Measurements from ENCODE around the gene DPEP1. TPM values are rescaled to one million over a fixed set of nuclear protein-coding genes. Genes with fewer than 3 reads are reported as not detected.

Gene DPEP1
- total RNA-seq, 1 experiment from 2014 or later: 13.6 TPM

GRCh38 chr16:89583197-89583894 lies 30.1 kb upstream of the DPEP1 start (continued):
- TF ChIP-seq PRDM15 (CRISPR knock-in tag; IDR thresholded peaks at IDR 0.05) (no peak), ESRRA (CRISPR knock-in tag; IDR thresholded peaks at IDR 0.05; ENCODE audit: borderline replicate concordance) (no peak)
- TF ChIP-seq, protein P1, sequence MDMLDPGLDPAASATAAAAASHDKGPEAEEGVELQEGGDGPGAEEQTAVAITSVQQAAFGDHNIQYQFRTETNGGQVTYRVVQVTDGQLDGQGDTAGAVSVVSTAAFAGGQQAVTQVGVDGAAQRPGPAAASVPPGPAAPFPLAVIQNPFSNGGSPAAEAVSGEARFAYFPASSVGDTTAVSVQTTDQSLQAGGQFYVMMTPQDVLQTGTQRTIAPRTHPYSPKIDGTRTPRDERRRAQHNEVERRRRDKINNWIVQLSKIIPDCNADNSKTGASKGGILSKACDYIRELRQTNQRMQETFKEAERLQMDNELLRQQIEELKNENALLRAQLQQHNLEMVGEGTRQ (CRISPR knock-in tag; IDR thresholded peaks at IDR 0.05): no peak
- TF ChIP-seq, protein P2, sequence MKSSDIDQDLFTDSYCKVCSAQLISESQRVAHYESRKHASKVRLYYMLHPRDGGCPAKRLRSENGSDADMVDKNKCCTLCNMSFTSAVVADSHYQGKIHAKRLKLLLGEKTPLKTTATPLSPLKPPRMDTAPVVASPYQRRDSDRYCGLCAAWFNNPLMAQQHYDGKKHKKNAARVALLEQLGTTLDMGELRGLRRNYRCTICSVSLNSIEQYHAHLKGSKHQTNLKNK (CRISPR knock-in tag; IDR thresholded peaks at IDR 0.05): no peak

DNA sequence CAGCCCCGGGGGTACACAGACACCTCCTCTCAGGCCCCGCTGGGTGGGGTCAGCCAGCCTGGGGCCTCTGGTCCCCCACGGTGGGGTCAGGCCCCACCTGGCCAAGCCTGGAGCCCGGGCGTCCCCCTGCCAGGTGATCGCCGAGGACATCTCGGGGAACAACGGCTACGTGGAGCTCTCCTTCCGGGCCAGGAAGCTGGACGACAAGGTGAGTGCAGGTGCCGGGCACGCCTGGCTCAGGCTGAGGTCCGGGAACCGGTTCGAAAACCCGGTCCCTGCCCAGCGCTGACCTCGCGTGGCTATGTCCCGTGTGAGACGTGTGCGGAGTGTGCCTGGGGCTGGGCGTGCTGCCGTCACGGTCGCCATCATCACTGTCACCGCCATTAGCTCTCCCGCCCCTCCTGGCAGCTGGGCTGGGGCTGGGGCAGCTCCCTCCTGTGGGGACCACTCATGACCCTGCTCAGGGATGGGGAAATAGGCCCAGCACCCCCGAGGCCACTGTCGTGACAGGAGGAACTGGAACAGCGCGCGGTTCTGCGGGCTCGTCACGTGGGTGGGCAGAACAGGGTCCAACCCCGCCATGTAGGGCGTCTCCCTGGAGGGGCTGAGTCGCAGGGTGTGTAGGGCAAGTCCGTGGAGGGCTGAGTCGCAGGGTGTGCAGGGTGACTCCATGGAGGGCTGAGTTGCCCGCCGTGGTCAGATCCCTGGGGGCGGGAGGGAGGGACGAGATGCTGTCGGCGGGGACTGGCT lies 29.4 kb upstream of the DPEP1 start:
- no peak for ATAC-seq
- no peak overlapping the region for H3K4me3 Mint-ChIP-seq
- H3K27me3 Mint-ChIP-seq (ENCODE audit: low read depth): no peaks in the 10 kb centered on the region
- H3K4me1 Mint-ChIP-seq: no peaks in the 10 kb centered on the region
- ChIA-PET POLR2A (no interaction called here), CTCF (interaction anchor here (0.9 kb wide), 1 partner anchor 18 kb away, joined by 5 read pairs; no protein-coding TSS in a partner anchor)
- no peak for DNase-seq (ENCODE audit: low spot score)
- TF ChIP-seq GRHL2 (CRISPR knock-in tag; IDR thresholded peaks at IDR 0.05; ENCODE audit: insufficient replicate concordance, severe bottlenecking): no peak
- no peak for TF ChIP-seq ZNF425 (CRISPR knock-in tag; conservative IDR thresholded peaks at IDR 0.05)
- no peaks in the 10 kb centered on the region for H3K9me3 Mint-ChIP-seq
- H3K36me3 Mint-ChIP-seq: peaks cover 13% of the 10 kb centered on the region
- no peak overlapping the region for H3K27ac Mint-ChIP-seq

- Mint-ChIP-seq H3K36me3 (peaks cover 16% of the 10 kb centered on the region), H3K4me1 (no peaks in the 10 kb centered on the region), H3K4me3 (no peak overlapping the region), H3K27ac (no peak overlapping the region), H3K9me3 (no peaks in the 10 kb centered on the region), H3K27me3 (ENCODE audit: low read depth) (no peaks in the 10 kb centered on the region)
- POLR2A ChIA-PET: no interaction called here
- ATAC-seq (no peak), DNase-seq (ENCODE audit: low spot score) (no peak)
- CTCF ChIA-PET: interaction anchor here (0.9 to 1.2 kb wide), 2 partner anchors 15 to 19 kb away, joined by 5 read pairs; no protein-coding TSS in a partner anchor
- TF ChIP-seq CREM (CRISPR knock-in tag; IDR thresholded peaks at IDR 0.05): no peak
Measured at GRCh38 chr16:89584768-89585549, 28.5 kb upstream of the DPEP1 start.

- no peaks in the 10 kb centered on the region for H3K9me3 Mint-ChIP-seq
- H3K36me3 Mint-ChIP-seq: peaks cover 16% of the 10 kb centered on the region
- no peak for DNase-seq (ENCODE audit: low spot score)
- H3K4me3 Mint-ChIP-seq: no peak overlapping the region
- ChIA-PET POLR2A (no interaction called here), CTCF (no interaction called here)
- no peak for TF ChIP-seq KAT7 (CRISPR knock-in tag; IDR thresholded peaks at IDR 0.05; ENCODE audit: borderline replicate concordance)
- TF ChIP-seq, protein P3, sequence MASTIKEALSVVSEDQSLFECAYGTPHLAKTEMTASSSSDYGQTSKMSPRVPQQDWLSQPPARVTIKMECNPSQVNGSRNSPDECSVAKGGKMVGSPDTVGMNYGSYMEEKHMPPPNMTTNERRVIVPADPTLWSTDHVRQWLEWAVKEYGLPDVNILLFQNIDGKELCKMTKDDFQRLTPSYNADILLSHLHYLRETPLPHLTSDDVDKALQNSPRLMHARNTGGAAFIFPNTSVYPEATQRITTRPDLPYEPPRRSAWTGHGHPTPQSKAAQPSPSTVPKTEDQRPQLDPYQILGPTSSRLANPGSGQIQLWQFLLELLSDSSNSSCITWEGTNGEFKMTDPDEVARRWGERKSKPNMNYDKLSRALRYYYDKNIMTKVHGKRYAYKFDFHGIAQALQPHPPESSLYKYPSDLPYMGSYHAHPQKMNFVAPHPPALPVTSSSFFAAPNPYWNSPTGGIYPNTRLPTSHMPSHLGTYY (CRISPR knock-in tag; IDR thresholded peaks at IDR 0.05): no peak
- TF ChIP-seq, protein P4, sequence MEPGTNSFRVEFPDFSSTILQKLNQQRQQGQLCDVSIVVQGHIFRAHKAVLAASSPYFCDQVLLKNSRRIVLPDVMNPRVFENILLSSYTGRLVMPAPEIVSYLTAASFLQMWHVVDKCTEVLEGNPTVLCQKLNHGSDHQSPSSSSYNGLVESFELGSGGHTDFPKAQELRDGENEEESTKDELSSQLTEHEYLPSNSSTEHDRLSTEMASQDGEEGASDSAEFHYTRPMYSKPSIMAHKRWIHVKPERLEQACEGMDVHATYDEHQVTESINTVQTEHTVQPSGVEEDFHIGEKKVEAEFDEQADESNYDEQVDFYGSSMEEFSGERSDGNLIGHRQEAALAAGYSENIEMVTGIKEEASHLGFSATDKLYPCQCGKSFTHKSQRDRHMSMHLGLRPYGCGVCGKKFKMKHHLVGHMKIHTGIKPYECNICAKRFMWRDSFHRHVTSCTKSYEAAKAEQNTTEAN (CRISPR knock-in tag; IDR thresholded peaks at IDR 0.05): no peak
- no peak for TF ChIP-seq RORB (CRISPR knock-in tag; IDR thresholded peaks at IDR 0.05)
- TF ChIP-seq ATF3 (CRISPR knock-in tag; conservative IDR thresholded peaks at IDR 0.05): no peak
- TF ChIP-seq FOXJ3 (CRISPR knock-in tag; IDR thresholded peaks at IDR 0.05; ENCODE audit: borderline replicate concordance): no peak
- no peak for TF ChIP-seq RELA (CRISPR knock-in tag; IDR thresholded peaks at IDR 0.05; ENCODE audit: borderline replicate concordance)
- no peak for TF ChIP-seq TCF7 (CRISPR knock-in tag; IDR thresholded peaks at IDR 0.05; ENCODE audit: low read depth)
- no peak for TF ChIP-seq NR1H2 (CRISPR knock-in tag; IDR thresholded peaks at IDR 0.05)
- TF ChIP-seq SOX15 (CRISPR knock-in tag; IDR thresholded peaks at IDR 0.05): no peak
- H3K4me1 Mint-ChIP-seq: no peaks in the 10 kb centered on the region
- H3K27ac Mint-ChIP-seq: no peak overlapping the region
- no peaks in the 10 kb centered on the region for H3K27me3 Mint-ChIP-seq (ENCODE audit: low read depth)
- no peak for ATAC-seq
Measured at GRCh38 chr16:89586218-89586617, 27.2 kb upstream of the DPEP1 start.

Measured in WTC11 (cell line).